Superior temporal gyrus (tissue), 1 donor: ENCODE measurements around the gene KRTAP25-1.

Experiments used
- DNase-seq: peaks from one replicate; pipeline ENCODE4 v3.0.0-alpha.2; 2016; ENCODE audit errors: extremely low spot score

Gene KRTAP25-1, protein sequence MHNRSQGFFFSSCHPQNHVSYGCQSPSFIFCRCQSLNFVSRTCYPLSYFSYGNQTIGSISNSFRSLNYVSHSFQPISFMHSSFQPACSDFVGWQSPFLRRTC

DNA sequence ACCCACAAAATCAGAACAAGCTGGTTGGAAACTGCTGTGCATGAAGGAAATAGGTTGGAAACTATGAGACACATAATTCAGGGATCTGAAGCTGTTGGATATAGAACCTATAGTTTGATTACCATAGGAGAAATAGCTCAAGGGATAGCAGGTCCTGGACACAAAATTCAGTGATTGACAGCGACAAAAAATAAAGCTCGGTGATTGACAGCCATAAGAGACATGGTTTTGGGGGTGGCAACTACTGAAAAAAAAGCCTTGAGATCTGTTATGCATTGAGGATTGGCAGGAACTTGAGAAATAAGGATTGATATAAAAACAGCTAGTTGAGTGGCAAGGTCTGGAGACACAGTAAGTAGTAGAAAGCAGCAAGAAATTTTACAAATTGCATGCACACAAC is at the start of gene KRTAP25-1:
KRTAP25-1 (minus strand) TSS at position 300 of the 400 bp plus-strand sequence; CDS start at position 276, 24 bp downstream.
- DNase-seq = no peak

DNA sequence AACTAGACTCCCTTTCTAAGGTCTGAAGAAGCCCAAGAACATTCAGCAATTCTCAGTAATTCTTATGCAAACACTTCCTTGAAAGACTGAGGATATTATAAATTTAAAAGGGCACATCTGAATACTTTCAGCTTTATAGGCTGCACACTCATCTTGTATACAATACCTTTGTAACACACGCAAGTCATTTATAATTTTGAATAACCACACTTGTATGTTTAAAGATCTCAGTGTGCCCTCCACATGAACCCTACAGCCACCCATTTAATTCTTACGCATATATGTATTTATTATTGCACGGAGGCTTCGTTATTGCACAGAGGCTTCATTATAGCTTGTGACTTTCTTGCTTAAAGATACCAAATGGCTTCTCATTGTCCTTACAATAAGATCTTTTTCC is 49.4 kb upstream of the KRTAP25-1 start:
- no peak for DNase-seq

DNA sequence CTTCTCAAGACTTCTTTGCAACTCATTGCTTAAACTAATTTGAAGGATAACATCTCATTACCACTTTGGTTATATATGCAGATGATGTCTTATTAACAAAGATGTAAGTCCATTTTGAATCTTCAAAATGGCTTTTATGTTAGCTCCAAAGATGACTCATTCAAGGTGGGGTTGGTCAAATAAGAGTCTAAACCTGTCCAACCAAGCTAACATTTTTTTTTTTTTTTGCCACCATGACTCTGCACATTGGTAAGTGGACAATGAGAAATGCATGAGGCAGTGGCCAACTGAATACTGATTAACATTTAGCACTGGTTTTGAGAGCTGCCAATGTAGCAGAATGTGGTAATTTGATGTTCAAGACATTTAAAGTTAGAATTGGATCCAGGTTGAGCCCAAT is 48.5 kb upstream of the KRTAP25-1 start:
- no peak for DNase-seq

DNA sequence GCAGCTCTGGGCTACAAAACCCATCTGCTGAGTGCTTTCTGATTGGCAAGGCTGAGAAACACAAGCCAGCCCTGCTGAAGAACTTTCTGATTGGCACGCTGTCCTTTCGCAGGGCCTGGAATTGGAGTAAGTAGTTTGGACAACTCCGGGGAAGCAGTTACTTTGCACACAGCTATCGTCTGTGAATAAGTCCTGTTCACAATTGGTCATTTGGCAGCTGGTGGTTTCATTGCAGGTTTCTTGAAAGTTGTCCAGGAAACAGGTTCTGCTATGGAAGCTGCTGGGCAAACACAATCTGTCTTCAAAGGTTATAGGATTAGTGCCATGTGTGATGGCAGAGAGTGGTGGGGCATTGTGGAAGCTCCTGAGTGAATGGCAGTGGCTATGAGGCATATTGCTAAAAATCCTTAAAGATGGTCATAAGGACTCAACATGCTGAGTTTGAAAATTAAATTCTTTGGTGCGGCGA is 48.0 kb upstream of the KRTAP25-1 start, which contains the start of gene KRTAP27-1:
KRTAP27-1 (minus strand) TSS at position 419 of the 469 bp plus-strand sequence; CDS start at position 393, 26 bp downstream.
- no peak for DNase-seq

DNA sequence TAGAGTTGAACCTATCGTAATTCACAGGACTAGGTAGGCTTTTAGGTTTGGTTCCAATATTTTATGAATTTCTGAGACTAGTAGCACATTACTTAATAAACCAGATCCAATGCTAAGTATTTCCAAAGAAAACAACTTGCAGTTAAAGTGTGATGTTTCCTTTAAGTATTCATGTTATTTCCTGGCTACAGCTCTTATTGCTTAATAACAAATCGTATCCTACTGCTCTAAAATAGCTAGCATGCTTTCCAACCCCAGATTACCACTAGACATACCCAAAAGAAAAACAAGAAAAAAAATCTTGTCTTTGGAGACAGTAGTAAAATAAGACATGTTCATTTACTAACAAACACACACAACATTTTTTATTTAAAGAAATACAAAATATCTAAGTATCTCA is 47.3 kb upstream of the KRTAP25-1 start:
- no peak for DNase-seq

DNA sequence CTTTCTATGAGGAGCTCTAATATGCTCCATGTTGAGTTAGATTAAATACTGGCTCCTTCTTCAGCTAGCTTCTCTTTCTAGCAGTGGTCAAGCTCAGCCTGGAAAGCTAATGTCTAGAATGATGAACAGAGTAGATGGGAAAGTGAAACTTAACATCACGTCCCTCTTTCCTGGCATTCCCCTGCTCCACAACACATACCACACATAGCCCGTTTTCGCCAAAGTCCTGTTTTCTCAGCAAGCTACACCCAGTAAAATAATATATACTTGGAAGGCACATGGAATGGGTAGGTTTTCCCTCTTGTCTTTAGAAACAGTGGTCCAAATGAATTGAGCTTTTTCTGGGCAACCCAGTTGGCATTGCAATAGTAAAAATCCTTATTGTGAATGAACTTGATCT is 44.4 kb upstream of the KRTAP25-1 start:
- DNase-seq = no peak

DNA sequence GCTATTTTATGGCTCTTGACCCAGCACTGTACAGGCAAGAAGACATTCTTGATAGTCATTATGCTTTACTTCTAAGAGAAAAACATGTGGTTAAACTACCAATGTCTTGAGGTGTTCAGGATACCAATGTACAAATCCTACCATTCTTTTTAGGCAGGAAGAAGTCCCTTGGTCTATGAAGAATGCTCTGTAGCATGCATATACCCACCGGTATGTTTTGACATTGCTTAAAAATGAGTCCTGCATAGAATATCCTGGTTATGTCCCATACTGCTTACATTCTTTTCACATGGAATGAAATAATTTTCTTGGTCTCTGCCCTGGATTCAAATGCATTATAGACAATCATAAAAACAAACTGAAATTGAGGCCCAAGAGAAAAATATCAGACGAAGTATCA is 43.4 kb upstream of the KRTAP25-1 start:
- no peak for DNase-seq

DNA sequence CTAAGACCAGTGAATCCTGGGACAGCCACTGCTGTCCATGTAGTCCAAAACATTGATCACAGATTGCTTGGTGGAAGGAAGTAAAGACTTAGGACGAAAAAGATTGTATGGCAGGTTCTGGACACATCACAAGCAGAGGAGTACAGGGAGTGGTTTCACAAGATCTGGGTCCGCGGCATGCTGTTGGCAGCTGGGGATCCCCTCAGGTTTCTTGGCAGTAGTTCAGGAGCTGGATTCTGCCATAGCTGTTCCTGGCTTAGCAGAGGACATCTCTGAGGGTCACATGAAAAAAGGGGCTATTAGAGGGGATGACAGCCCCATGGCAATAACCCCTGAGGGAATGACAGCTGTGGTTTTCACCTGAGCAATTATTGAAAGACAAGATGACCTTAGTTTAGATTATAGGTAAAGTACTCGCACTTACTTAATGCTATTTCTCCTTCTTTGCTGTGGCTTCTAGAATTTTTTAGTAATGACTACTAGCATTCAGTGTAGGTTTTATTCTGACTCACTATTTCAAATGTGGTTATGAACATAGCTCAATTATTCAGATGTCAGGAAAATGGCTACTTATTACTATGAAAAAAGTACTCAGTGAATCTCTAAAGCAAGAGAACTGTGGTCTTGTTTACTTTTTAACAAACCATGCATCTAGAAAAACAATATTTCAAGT is 40.0 kb upstream of the KRTAP25-1 start:
- DNase-seq = no peak

DNA sequence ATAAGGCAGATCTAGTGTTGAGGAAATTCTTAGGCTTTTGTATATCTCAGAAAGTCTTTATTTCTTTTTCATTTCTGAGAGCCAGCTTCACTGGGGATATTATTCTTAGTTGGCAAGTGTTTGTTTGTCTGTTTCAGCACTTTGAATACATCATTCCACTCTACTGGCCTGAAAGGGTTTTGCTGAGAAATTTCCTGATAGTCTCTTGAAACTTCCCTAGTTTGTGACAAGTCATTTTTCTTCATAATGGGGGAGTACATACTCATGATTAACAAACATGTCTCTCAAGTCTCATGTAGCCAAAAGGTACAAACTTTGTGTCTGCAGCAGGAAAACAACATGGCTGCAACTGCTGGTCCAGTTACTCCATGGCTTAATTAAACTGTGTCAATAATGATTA is 37.1 kb upstream of the KRTAP25-1 start:
- DNase-seq = no peak

DNA sequence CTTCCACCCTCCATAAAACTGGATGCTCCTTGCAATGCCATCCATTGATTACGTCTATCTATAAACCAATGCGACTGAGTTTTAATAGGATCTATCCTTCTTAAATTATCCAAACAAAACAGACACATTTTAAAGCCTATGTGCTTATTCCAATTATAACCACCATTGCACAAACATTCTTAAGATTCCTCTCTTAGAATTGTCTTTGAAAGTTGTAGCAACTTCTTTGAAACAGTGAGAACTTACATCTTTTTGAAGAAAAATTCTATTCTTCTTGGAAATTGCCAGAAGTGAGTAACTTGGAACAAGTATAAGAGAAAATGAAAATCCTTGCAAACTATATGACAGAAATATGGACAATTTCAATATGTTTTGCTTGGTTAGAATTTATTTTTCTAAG is 30.9 kb upstream of the KRTAP25-1 start, which contains the start of gene KRTAP26-1:
KRTAP26-1 (minus strand) TSS at position 101 of the 400 bp plus-strand sequence. CDS start 280 bp downstream, outside the sequence.
- no peak for DNase-seq

DNA sequence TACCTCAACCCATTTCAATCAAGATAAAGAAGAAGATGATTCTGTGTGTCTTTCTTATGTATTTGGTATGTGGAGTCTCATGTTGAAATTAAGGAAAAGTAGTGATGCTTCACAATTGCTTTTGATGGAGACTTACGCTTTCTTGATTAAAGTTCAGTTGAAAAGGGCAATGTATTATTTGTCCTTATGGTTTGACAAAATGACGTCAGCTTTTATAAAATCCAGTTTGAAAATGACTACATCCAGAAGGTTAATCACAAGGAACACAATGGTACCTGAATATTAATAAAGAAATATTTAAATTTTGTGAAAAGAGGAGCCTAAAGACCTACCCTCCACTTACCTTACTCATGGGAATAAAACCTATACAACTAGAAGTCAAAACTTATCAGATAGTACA is 26.4 kb upstream of the KRTAP25-1 start:
- DNase-seq = no peak

DNA sequence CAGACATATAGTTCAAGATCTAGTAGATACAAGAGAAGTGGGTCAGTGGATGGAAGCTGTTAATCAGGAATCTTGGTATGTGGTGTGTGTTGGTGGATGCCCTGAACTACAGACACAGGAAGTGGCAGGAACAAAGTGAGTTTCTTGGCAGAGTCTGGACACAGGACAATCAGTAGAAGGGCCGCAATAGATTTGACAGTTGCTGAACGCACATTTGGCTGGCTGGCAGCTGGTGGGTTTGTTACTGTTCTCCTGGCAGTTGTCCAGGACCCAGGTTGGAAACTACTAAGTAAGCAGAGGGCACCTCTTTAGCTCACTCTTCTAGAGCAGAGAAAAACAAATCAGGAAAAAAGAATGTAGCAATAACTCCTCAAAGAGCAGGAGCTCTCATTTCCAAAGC is 17.6 kb upstream of the KRTAP25-1 start:
- no peak for DNase-seq

DNA sequence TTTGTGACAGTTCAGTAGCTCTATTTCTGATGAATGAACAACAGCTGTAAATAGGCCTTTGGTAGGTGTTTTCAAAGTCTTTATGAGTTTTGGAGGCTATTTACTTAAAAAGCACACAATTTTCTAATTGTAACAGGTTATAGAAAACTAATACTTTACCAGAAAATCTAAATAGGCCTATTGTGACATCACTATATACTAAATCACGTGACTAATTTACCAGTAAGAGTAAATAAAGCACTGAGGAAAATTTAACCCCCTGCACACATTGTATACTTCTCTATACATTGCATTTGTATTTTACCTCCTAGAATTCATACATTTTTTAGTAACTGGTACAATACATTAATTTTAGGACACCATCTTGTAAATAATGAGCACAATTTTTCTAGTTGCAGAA is 15.8 kb upstream of the KRTAP25-1 start:
- DNase-seq = no peak

DNA sequence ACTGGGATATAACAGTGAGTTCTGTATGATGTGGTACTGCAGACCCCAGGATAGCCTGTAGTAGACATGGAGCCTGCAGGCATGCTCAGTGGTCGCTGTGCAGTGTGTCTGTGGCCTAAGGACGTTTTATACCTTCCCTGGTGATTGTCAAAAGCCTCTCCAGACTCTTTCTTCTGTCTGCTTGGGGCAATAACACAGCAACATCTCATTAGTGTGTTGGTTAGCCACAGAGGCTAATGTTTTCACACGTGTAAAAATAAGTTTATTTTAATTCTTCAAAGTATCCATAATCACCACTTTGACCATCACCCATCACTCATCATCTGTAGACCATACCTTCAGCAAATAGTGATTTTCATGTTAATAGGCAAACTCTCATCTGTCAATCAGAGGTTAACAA is 6.5 kb downstream of the KRTAP25-1 start, which contains the start of gene KRTAP24-1:
KRTAP24-1 (minus strand) TSS at position 101 of the 400 bp plus-strand sequence; CDS start at position 83, 18 bp downstream.
- no peak for DNase-seq

DNA sequence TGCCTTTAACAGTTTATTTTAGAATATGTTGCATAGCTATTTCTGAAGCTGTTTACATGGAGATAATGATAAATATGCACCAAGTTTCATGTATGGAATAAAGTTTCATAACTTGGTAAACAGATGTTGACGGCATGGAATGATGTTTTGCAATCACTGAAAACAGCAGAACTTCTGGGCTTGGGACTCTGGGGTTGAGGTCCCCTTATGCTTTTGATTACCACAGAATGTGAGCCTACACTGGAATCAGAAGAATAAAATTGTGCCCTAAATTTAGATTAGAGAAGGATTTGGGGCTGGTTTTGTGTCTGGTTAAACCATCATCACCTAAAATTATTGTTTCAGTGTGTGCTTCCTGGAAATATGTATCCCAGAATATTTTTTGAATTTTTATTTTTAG is 17.7 kb downstream of the KRTAP25-1 start:
- no peak for DNase-seq

DNA sequence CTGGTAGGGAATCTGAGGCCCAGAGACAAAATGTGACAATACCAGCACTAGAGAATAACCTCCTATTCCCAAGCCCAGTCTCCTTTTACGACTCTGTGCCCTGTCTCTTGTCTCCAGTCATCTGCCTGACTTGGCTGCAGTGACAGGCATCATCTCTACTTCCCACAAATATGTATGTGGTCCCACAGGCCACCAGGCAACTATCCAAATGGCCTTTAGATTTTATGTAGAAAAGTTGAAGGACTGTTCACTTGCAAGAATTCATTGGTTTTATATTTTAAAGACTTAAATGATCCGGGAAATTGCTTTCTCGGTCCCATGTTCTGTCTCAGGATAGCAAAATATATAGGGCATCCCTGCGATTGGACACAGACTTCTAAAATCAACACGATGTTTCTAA is 18.2 kb downstream of the KRTAP25-1 start:
- no peak for DNase-seq

DNA sequence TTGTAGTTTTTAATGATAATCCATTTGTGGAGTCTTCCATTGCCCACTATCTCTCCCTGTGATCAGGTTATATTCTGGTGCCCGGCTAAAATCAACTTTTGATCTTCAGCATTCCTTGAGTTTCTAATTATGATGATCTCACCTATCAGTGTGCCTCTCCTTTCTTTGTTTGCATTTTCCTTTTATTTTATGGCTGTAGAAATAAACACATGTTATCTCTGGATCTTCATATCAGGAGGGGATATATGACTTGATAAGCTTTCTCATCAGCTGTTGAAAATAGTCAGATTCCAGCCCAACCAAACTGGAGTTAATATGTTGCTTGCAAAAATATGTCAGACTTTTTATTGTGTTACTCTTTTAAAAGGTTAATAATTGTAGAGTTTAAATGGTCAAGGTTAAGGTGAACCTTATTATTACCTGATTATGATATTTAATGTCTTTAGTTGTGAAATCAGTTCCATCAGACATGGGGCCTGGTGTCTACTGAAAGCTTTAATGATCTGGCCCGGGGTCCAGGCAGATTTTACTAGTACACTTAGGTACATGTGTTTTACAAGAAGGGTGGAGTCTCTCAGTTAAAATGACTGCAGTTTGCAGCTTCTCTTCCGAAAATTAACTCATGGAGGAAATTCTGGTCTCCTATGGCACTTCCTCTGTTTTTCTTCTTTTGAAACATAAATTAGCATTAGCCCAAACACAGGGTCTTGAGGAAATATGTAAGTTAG is 19.3 kb downstream of the KRTAP25-1 start:
- no peak for DNase-seq

DNA sequence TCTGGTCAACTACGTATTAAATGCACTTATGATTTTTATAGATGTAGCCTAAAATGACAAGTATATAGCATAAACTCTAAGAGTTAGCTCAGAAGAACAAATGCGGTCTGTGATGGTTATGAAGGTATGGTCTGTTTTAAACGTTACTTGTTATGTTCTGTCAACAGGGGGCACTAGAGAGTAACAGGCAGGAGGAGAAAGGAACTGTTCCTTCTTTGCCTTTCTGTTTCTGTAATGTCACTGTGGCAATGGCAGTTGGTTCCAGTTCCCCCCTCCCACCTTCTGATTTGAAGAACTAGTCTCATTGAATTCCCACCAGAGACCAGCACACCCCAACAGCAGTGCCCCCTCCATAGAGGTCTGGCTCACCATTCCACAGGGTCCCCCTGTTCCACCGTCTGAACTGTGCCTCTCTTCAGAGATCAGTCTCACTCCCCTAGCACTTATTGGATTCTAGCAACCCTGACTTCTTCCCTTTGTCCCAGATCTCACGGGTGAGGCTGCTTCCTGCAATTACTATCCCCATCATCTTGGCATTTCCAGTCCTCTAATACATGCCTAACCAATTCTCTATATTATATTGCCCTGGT is 20.6 kb downstream of the KRTAP25-1 start:
- no peak for DNase-seq

DNA sequence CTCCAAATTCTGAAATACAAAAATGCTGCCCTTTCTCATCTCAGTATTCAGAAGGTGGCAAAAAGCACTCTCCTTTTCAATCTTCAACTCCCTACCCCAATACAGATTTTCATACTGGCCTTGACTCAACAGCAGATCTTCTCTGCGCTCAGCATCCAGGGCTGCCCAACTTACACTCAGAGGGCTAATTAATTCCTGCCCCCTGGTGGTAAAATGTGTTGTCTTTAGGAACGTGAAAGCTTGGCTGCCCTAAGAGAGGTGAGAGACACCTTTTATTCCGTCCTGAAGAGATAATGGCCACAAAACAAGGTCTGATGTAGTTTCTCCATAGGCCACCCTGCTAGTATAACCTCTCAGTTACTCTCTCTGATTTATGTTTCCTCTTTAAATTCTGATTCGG is 31.5 kb downstream of the KRTAP25-1 start:
- DNase-seq = no peak

DNA sequence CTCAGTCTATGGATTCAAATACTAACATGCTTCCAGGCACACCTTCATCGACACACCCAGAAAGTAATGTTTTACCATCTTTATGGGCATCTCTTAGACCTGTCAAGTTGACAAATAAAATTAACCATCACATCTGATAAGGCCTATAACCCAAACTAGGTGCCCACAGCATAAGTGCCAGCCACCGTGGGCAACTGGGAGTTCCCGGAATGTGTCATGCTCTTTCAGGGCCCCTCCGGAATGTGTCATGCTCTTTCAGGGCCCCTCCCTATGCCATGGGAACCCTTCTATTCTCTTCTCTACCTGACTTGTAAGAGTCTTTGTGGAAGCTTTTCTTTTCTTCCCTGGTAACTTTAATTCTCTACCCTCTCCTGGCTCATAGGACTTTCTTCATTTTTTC is 33.2 kb downstream of the KRTAP25-1 start:
- no peak for DNase-seq

DNA sequence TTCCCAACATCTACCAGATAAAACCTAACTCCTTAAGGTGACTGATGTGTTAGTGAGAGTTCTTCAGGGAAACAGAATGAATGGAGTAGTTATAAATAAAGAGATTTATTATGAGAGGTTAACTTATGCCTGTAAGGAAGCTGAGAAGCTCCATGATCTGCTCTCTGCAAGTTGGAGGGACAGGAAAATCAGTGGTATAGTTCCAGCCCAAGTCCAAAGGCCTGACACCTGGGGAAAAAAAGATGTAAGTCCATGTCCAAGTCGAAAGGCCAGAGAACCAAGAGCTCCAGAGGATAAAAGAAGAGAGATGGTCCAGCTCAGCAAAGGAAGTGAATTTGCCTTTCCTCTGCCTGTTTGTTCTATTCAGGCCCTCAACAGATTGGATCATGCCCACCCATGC is 33.6 kb downstream of the KRTAP25-1 start:
- DNase-seq = no peak

DNA sequence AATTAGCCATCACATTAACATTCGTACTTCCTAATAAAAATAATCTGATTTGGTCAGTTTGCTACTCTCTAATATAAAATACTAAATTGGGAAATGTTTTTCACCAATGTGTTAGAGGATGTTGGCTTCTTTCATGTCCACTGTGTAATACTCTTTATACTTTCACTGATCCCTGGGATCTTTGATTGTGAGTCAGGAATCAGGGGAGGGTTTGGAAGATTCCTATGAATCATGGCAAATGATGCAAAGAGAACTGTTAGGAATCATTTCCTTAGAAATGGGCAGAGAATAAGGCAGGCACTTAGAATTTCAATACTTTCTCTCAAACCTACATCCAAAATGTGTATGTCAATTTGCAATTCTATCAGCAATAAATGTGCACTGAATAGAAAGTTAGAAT is 37.5 kb downstream of the KRTAP25-1 start:
- no peak for DNase-seq
